Activated T-helper 1 cell treated with anti-CD3 and anti-CD28 coated beads, Interleukin-2, amount 50 U/mL, for 16 hours (primary cell): ENCODE results near the gene TCFL5.

ENCODE experiments used
- DNase-seq, 2 donors: peaks; one replicate each; pipeline ENCODE4 v3.0.0-alpha.2; 2020; ENCODE audit warnings: low read depth in 1 of 2, low spot score in 1 of 2

Gene TCFL5

GRCh38 chr20:62800314-62801259, 61.0 kb downstream of the TCFL5 start:
- DNase-seq: no peak

DNA sequence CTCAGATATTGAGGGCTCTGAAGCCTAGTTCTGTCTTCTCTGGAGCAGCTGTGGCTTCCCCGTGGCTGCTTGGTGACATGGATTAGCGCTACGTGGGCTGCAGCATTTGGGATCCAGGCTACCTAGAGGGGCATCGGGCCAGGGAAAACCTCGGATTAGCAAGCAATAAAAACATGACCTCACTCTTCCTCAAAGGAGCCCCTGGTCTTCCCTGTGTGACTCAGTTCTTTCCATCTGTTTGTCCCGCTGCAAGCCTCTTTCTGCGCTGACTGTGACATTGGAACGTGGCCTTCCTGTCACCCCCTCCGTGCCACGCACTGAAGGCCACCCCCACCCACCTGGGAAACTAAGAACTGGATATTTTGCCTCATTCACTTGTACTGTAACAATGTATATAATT, 61.7 kb downstream of the TCFL5 start:
- no peak for DNase-seq

GRCh38 chr20:62799459-62799858, 62.2 kb downstream of the TCFL5 start:
- DNase-seq: no peak

DNA sequence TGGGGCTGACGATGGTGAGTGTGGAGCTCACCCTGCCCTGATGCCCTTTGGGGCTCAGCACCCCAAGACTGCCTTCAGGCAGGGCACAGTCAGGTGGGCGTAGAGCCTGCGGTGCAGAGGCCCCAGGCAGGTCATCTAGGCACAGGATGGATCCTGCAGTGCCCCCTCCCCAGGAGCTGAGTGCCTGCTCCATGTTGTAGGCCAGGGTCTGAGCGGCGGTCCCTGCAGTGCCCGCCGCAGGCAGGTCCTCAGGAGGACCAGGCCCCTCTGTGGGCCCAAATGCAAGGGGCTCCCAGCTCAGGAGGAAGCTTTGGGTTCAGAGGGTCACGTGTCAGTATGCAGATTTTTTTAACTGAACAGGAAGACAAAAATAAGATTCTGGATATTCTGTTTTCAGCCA, 62.6 kb downstream of the TCFL5 start:
- DNase-seq: no peak

GRCh38 chr20:62797671-62798532, 63.7 kb downstream of the TCFL5 start:
- DNase-seq: no peak

- DNase-seq: no peak
Measured at GRCh38 chr20:62796699-62797491, 64.7 kb downstream of the TCFL5 start.

DNA sequence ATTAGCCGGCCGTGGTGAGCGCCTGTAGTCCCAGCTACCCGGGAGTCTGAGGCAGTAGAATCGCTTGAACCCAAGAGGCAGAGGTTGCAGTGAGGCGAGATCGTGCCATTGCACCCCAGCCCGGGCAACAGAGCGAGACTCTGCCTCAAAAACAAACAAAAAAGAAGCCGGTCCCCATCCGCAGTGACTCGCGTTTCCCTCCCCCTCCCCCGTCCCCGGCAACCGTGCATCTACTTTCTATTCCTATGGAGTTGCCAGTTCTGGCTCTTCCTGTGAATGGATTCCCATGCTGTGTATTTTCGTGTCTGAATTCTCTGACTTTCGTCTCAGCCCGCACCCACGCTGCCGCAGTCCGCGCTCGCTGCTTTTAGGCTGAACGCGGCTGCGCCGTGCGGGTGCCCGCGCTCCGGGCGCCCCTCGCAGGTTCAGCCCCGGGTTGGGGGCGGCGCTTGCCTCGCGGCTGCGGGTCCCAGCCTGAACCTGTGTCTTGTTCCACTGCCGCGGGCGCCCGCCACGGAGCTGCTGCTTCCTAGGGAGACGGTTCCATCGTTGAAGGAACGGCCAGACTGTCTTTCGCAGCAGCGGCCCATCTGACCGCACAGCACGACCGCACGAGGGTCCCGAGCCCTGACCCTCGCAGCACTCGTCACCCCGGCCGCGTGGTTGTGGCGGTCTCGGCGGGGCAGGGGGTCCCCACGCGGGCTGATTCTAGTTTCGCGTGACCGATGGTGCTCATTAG, 66.4 kb downstream of the TCFL5 start:
- peak; percentile 38 to 55 for DNase-seq

DNA sequence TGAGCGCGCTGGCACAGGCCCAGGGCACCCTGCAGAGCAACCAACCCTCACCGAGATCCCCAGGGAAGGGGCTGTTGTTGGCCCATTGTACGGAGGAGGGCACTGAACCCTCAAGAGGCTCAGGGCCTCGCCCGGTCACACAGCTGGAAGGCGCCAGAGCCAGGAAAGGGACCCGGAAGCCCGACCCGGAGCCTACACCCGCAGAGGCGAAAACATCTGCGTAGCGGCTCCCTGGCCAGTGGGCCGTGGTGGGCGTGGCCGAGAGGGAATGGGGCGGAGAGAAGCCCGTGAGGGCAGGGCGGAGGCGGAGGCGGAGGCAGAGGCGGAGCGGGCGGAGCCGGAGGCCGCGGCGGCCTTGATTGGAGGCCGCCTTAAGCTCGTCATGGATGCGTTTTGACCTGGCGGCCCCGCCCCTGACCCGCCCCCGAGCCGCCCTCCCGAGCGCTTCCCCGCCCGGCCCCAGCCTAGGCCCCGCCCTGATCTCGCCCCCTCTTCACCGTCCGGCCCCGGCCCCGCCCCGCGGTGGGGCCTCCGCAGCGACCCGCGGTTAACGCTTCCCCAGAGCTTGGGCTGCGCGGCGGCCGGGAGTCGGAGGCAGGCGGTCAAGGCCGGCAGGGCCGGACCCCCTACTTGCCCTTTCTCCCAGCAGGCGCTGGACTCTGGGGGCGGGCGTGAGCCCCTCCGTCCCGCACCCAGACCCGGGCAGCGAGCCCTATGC, 67.5 kb downstream of the TCFL5 start:
- peak; percentile 88 to 94 for DNase-seq

- no peak for DNase-seq
Measured at GRCh38 chr20:62793757-62794006, 67.9 kb downstream of the TCFL5 start.

DNA sequence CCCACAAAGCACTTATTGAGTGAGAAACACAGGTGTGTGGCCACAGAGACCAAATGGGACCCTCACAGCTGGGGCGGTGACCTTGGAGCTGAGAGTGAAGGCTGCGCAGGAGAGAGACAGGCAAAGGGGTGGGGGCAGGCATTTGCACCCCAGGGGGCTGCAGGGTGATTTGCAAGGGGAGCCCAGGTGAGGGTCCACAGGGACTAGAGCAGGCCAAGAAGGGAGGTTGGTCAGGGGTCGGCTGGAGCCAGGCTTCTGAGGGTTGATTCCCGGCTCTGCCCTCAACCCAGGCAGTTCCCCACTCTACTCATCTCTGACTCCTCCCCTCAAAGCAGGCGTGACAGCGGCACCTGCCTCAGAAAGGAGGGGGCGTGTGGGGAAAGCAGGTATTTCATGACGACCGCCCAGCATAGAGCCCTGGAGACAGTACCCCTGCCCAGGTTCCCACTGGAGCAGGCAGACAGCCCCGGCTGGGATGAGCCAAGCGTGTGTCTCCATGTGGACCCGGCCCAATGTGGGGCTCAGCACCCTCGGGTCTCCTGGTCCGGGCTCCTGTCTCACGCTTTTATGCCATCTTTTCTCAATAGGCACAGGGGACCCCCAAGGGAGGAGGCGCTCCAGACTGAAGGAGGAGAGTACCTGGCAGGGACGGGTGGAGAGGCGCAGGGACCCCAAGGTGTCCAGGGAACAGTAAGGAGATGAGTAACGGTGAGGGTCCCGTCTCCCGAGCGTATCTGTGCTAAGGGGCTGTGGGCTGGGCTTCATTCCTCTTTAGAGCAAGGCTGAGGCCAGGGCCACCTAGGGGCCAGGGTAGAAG, 68.5 kb downstream of the TCFL5 start:
- DNase-seq: no peak

- no peak for DNase-seq
Measured at GRCh38 chr20:62792182-62792939, 69.3 kb downstream of the TCFL5 start.

DNA sequence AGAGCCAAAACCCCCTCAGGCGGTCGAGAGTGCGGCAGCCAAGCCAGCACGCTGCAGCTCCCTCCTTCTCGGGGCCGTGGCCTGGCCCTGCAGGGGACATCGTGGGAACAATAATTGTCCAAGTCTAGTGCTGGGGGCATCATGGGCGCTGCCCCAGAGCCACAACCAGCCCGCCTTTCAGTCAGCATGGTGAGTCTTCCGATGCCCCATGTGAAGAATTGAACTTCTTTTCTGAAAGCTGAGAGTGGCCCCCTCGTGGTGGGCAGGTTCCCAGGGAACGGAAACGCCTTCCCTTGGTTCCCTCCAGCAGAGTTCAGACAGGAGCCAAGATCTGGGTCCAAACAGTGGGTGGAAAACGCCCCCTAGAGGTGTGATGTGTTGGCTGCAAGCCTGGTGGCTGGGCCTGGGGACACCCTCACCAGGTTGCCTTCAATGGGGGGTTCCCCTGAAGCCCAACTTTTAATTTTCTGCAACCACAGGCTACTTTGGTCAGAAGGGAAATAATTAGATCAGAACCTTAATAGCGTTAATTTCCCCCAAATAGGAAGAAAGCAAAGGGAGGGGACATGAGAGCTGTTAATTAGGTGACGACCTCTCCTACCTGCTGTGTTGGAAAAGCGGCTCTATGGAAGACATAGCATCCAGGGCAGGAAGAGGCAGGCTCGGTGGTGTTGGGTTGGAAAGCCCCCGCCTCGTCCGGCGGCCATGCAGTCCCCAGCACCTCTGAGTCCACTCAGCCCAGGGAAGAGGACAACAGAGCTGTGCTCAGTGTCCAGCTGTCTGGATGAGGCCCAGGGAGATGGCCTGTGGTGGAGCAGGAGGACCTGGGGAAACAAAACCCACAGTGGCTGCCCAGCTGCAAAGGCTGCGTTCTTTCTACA, 70.1 kb downstream of the TCFL5 start:
- DNase-seq: peak; percentile 32 to 56
